ENCODE results near the gene ZNF575.
A peak's percentile ranks its signal among the peaks of the same experiment; 100 is the strongest.

ZNF575 gene

GRCh38 chr19:43555185-43555770, 22.3 kb downstream of the ZNF575 start:
- H3K27me3 ChIP-seq (ENCODE audit: insufficient read depth, low read length), result no peaks in the 10 kb centered on the region
- H3K36me3 ChIP-seq (ENCODE audit: insufficient read depth, low read length), result peaks cover 54% of the 10 kb centered on the region
- no peaks in the 10 kb centered on the region for H3K9me3 ChIP-seq (ENCODE audit: low read length)
- no peak overlapping the region for H2AFZ ChIP-seq (ENCODE audit: low read depth, low read length)
- H3K4me1 ChIP-seq (ENCODE audit: insufficient read depth, low read length), result no peaks in the 10 kb centered on the region
- no peak overlapping the region for H3K4me3 ChIP-seq (ENCODE audit: low read length)

- Histone ChIP-seq H3K4me1 (ENCODE audit: insufficient read depth, low read length) (no peaks in the 10 kb centered on the region), H3K36me3 (ENCODE audit: insufficient read depth, low read length) (peaks cover 53% of the 10 kb centered on the region), H2AFZ (ENCODE audit: low read depth, low read length) (no peak overlapping the region), H3K4me3 (ENCODE audit: low read length) (no peak overlapping the region), H3K27me3 (ENCODE audit: insufficient read depth, low read length) (no peaks in the 10 kb centered on the region), H3K9me3 (ENCODE audit: low read length) (no peaks in the 10 kb centered on the region)
Observed at GRCh38 chr19:43560687-43561086, 27.7 kb downstream of the ZNF575 start.

GRCh38 chr19:43561139-43561970, 28.4 kb downstream of the ZNF575 start:
- Histone ChIP-seq H3K27me3 (ENCODE audit: insufficient read depth, low read length) (no peaks in the 10 kb centered on the region), H3K9me3 (ENCODE audit: low read length) (no peaks in the 10 kb centered on the region), H2AFZ (ENCODE audit: low read depth, low read length) (no peak overlapping the region)

GRCh38 chr19:43562226-43562697, 29.3 kb downstream of the ZNF575 start:
- Histone ChIP-seq H2AFZ (ENCODE audit: low read depth, low read length) (no peak overlapping the region), H3K36me3 (ENCODE audit: insufficient read depth, low read length) (peaks cover 45% of the 10 kb centered on the region), H3K9me3 (ENCODE audit: low read length) (no peaks in the 10 kb centered on the region), H3K4me1 (ENCODE audit: insufficient read depth, low read length) (no peaks in the 10 kb centered on the region), H3K4me3 (ENCODE audit: low read length) (no peak overlapping the region), H3K27me3 (ENCODE audit: insufficient read depth, low read length) (no peaks in the 10 kb centered on the region)

More at GRCh38 chr19:43561139-43561970, 28.4 kb downstream of the ZNF575 start:
- no peak overlapping the region for H3K4me3 ChIP-seq (ENCODE audit: low read length)
- no peaks in the 10 kb centered on the region for H3K4me1 ChIP-seq (ENCODE audit: insufficient read depth, low read length)
- H3K36me3 ChIP-seq (ENCODE audit: insufficient read depth, low read length), result peaks cover 49% of the 10 kb centered on the region

- Histone ChIP-seq H3K4me3 (ENCODE audit: low read length) (no peak overlapping the region), H3K9me3 (ENCODE audit: low read length) (no peaks in the 10 kb centered on the region), H3K4me1 (ENCODE audit: insufficient read depth, low read length) (no peaks in the 10 kb centered on the region), H2AFZ (ENCODE audit: low read depth, low read length) (no peak overlapping the region), H3K36me3 (ENCODE audit: insufficient read depth, low read length) (peaks cover 40% of the 10 kb centered on the region), H3K27me3 (ENCODE audit: insufficient read depth, low read length) (no peaks in the 10 kb centered on the region)
Observed at GRCh38 chr19:43562698-43563241, 29.8 kb downstream of the ZNF575 start.

GRCh38 chr19:43563816-43564457, 30.9 kb downstream of the ZNF575 start:
- Histone ChIP-seq H2AFZ (ENCODE audit: low read depth, low read length) (no peak overlapping the region), H3K9me3 (ENCODE audit: low read length) (no peaks in the 10 kb centered on the region), H3K4me1 (ENCODE audit: insufficient read depth, low read length) (no peaks in the 10 kb centered on the region), H3K36me3 (ENCODE audit: insufficient read depth, low read length) (peaks cover 35% of the 10 kb centered on the region), H3K27me3 (ENCODE audit: insufficient read depth, low read length) (no peaks in the 10 kb centered on the region), H3K4me3 (ENCODE audit: low read length) (no peak overlapping the region)

GRCh38 chr19:43564800-43565199, 31.8 kb downstream of the ZNF575 start:
- Histone ChIP-seq H3K4me3 (ENCODE audit: low read length) (no peak overlapping the region), H3K27me3 (ENCODE audit: insufficient read depth, low read length) (no peaks in the 10 kb centered on the region), H3K9me3 (ENCODE audit: low read length) (no peaks in the 10 kb centered on the region), H3K4me1 (ENCODE audit: insufficient read depth, low read length) (no peaks in the 10 kb centered on the region), H2AFZ (ENCODE audit: low read depth, low read length) (no peak overlapping the region), H3K36me3 (ENCODE audit: insufficient read depth, low read length) (peaks cover 37% of the 10 kb centered on the region)

- H3K27me3 ChIP-seq (ENCODE audit: insufficient read depth, low read length), result no peaks in the 10 kb centered on the region
- no peak overlapping the region for H2AFZ ChIP-seq (ENCODE audit: low read depth, low read length)
- H3K4me3 ChIP-seq (ENCODE audit: low read length), result no peak overlapping the region
- no peaks in the 10 kb centered on the region for H3K9me3 ChIP-seq (ENCODE audit: low read length)
- peaks cover 6% of the 10 kb centered on the region for H3K4me1 ChIP-seq (ENCODE audit: insufficient read depth, low read length)
- H3K36me3 ChIP-seq (ENCODE audit: insufficient read depth, low read length), result peaks cover 28% of the 10 kb centered on the region
Observed at GRCh38 chr19:43569657-43570056, 36.7 kb downstream of the ZNF575 start.

GRCh38 chr19:43570174-43570791, 37.3 kb downstream of the ZNF575 start:
- Histone ChIP-seq H3K4me3 (ENCODE audit: low read length) (no peak overlapping the region), H3K4me1 (ENCODE audit: insufficient read depth, low read length) (peaks cover 11% of the 10 kb centered on the region), H3K9me3 (ENCODE audit: low read length) (no peaks in the 10 kb centered on the region), H3K27me3 (ENCODE audit: insufficient read depth, low read length) (no peaks in the 10 kb centered on the region), H2AFZ (ENCODE audit: low read depth, low read length) (no peak overlapping the region), H3K36me3 (ENCODE audit: insufficient read depth, low read length) (peaks cover 26% of the 10 kb centered on the region)

GRCh38 chr19:43572171-43572588, 39.2 kb downstream of the ZNF575 start:
- no peaks in the 10 kb centered on the region for H3K9me3 ChIP-seq (ENCODE audit: low read length)

GRCh38 chr19:43574424-43575155, 41.6 kb downstream of the ZNF575 start:
- Histone ChIP-seq H3K4me3 (ENCODE audit: low read length) (peak overlapping the region; percentile 57), H3K36me3 (ENCODE audit: insufficient read depth, low read length) (peaks cover 24% of the 10 kb centered on the region), H3K27me3 (ENCODE audit: insufficient read depth, low read length) (no peaks in the 10 kb centered on the region), H3K4me1 (ENCODE audit: insufficient read depth, low read length) (peaks cover 14% of the 10 kb centered on the region), H2AFZ (ENCODE audit: low read depth, low read length) (peak overlapping the region; percentile 27), H3K9me3 (ENCODE audit: low read length) (no peaks in the 10 kb centered on the region)

More at GRCh38 chr19:43572171-43572588, 39.2 kb downstream of the ZNF575 start:
- peaks cover 14% of the 10 kb centered on the region for H3K4me1 ChIP-seq (ENCODE audit: insufficient read depth, low read length)
- no peak overlapping the region for H3K4me3 ChIP-seq (ENCODE audit: low read length)
- no peak overlapping the region for H2AFZ ChIP-seq (ENCODE audit: low read depth, low read length)
- peaks cover 26% of the 10 kb centered on the region for H3K36me3 ChIP-seq (ENCODE audit: insufficient read depth, low read length)
- H3K27me3 ChIP-seq (ENCODE audit: insufficient read depth, low read length), result no peaks in the 10 kb centered on the region
